ENCODE measurements around the gene PLPPR4. TPM values are rescaled to one million over a fixed set of nuclear protein-coding genes. Genes with fewer than 3 reads are reported as not detected.

The PLPPR4 gene
- total RNA-seq, 4 donors from 2014 or later = 0.42 to 1.4 (median 1.0) TPM

GRCh38 chr1:99218999-99219398 lies 45.3 kb upstream of the PLPPR4 start:
- intact Hi-C loops (cut with DNase I) = no loop called here
- Histone ChIP-seq H3K4me3 (no peak overlapping the region), H3K27me3 (no peaks in the 10 kb centered on the region), H3K36me3 (no peaks in the 10 kb centered on the region), H3K9me3 (no peaks in the 10 kb centered on the region), H3K27ac (replicated peaks in 1 of 4) (no peak overlapping the region), H3K4me1 (no peaks in the 10 kb centered on the region)
- TF ChIP-seq EP300 (IDR thresholded peaks at IDR 0.05) (no peak), POLR2AphosphoS5 (IDR thresholded peaks at IDR 0.05) (no peak), POLR2A (IDR thresholded peaks at IDR 0.05; ENCODE audit: low read depth) (no peak), CTCF (IDR thresholded peaks at IDR 0.05) (no peak)
- no peak for DNase-seq (ENCODE audit: extremely low spot score)

GRCh38 chr1:99227056-99227897 lies 37.0 kb upstream of the PLPPR4 start:
- DNase-seq (ENCODE audit: extremely low spot score) = no peak
- Histone ChIP-seq H3K36me3 (no peaks in the 10 kb centered on the region), H3K4me1 (no peaks in the 10 kb centered on the region), H3K27ac (replicated peaks in 1 of 4) (no peak overlapping the region), H3K9me3 (no peaks in the 10 kb centered on the region), H3K27me3 (no peaks in the 10 kb centered on the region), H3K4me3 (no peak overlapping the region)
- intact Hi-C loops (cut with DNase I) = no loop called here
- no peak for TF ChIP-seq EP300 (IDR thresholded peaks at IDR 0.05)
- TF ChIP-seq POLR2A (IDR thresholded peaks at IDR 0.05; ENCODE audit: low read depth) = no peak
- no peak for TF ChIP-seq POLR2AphosphoS5 (IDR thresholded peaks at IDR 0.05)
- no peak for TF ChIP-seq CTCF (IDR thresholded peaks at IDR 0.05)
- WGBS = 79% methylated on average over 3 of the region's 3 CpGs

GRCh38 chr1:99228153-99228552 lies 36.1 kb upstream of the PLPPR4 start:
- no peak for DNase-seq (ENCODE audit: extremely low spot score)
- Histone ChIP-seq H3K27ac (replicated peaks in 1 of 4) (no peak overlapping the region), H3K4me1 (no peaks in the 10 kb centered on the region), H3K27me3 (no peaks in the 10 kb centered on the region), H3K9me3 (no peaks in the 10 kb centered on the region), H3K4me3 (no peak overlapping the region), H3K36me3 (no peaks in the 10 kb centered on the region)
- TF ChIP-seq POLR2AphosphoS5 (IDR thresholded peaks at IDR 0.05) (no peak), EP300 (IDR thresholded peaks at IDR 0.05) (no peak), CTCF (IDR thresholded peaks at IDR 0.05) (no peak), POLR2A (IDR thresholded peaks at IDR 0.05; ENCODE audit: low read depth) (no peak)
- 82% methylated on average over 1 of the region's 2 CpGs for WGBS
- intact Hi-C loops (cut with DNase I) = no loop called here

- no peak overlapping the region for H3K4me3 ChIP-seq
- no peak overlapping the region for H3K27ac ChIP-seq (replicated peaks in 1 of 4)
- DNase-seq (ENCODE audit: extremely low spot score) = no peak
- no peaks in the 10 kb centered on the region for H3K4me1 ChIP-seq
- no peaks in the 10 kb centered on the region for H3K9me3 ChIP-seq
- H3K36me3 ChIP-seq = no peaks in the 10 kb centered on the region
- no peak for TF ChIP-seq POLR2AphosphoS5 (IDR thresholded peaks at IDR 0.05)
- TF ChIP-seq POLR2A (IDR thresholded peaks at IDR 0.05; ENCODE audit: low read depth) = no peak
- no peak for TF ChIP-seq EP300 (IDR thresholded peaks at IDR 0.05)
- no peak for TF ChIP-seq CTCF (IDR thresholded peaks at IDR 0.05)
- intact Hi-C loops (cut with DNase I) = no loop called here
- H3K27me3 ChIP-seq = no peaks in the 10 kb centered on the region
- 91% methylated on average over 3 of the region's 3 CpGs for WGBS
Measured at GRCh38 chr1:99229122-99229521, 35.2 kb upstream of the PLPPR4 start.

- no peak for DNase-seq (ENCODE audit: extremely low spot score)
- TF ChIP-seq POLR2AphosphoS5 (IDR thresholded peaks at IDR 0.05) = no peak
- TF ChIP-seq EP300 (IDR thresholded peaks at IDR 0.05) = no peak
- TF ChIP-seq CTCF (IDR thresholded peaks at IDR 0.05) = no peak
- no peak for TF ChIP-seq POLR2A (IDR thresholded peaks at IDR 0.05; ENCODE audit: low read depth)
- Histone ChIP-seq H3K4me3 (no peak overlapping the region), H3K36me3 (no peaks in the 10 kb centered on the region), H3K4me1 (no peaks in the 10 kb centered on the region), H3K9me3 (no peaks in the 10 kb centered on the region), H3K27ac (replicated peaks in 1 of 4) (no peak overlapping the region), H3K27me3 (no peaks in the 10 kb centered on the region)
- intact Hi-C loops (cut with DNase I) = no loop called here
Measured at GRCh38 chr1:99230695-99231094, 33.6 kb upstream of the PLPPR4 start.
